Panc1 (cell line): Measurements from ENCODE around the gene RIMBP2. TPM values are rescaled to one million over a fixed set of nuclear protein-coding genes. Genes with fewer than 3 reads are reported as not detected.

Source experiments
- ATAC-seq: fragments of 200-7000 bp; cut with Tn5 transposase; 2 replicates; pipeline ENCODE4 v1.9.1; 2020; ENCODE audit warnings: mild to moderate bottlenecking, moderate library complexity
- BruUV-seq: library from RNA; stranded (reverse); fragments of 400-500 nt; replicated peaks from 2 replicates; lab custom pipeline; 2021; lab: Mats Ljungman, UMichigan
- CTCF ChIA-PET: fragments of 300-600 bp; sonication (Branson Sonifier 250); formaldehyde crosslinking; loops from one replicate; lab custom pipeline; 2022; ENCODE audit warnings: antibody characterized with exemption; lab: Charles Lee
- POLR2A ChIA-PET: fragments of 300-600 bp; sonication (Branson Sonifier 250); formaldehyde crosslinking; loops from one replicate; lab custom pipeline; 2022; ENCODE audit warnings: antibody characterized with exemption; lab: Charles Lee
- DNase-seq: peaks from one replicate; pipeline ENCODE4 v3.0.0-alpha.2; 2010; ENCODE audit warnings: low read depth, low spot score
- H3K27ac ChIP-seq: 2 replicates; pipeline ENCODE4 v1.5.1; 2011; ENCODE audit warnings: mild to moderate bottlenecking, low read length, inconsistent platforms
- H3K27me3 ChIP-seq: fragments of 200-500 bp; sonication (Bioruptor generic); 2 replicates; pipeline ENCODE4 v1.6.0; 2014; ENCODE audit warnings: low read length, inconsistent platforms; ENCODE audit not compliant: control insufficient read depth, insufficient read depth
- H3K36me3 ChIP-seq: fragments of 200-500 bp; sonication (Bioruptor generic); 2 replicates; pipeline ENCODE4 v1.5.1; 2014; ENCODE audit warnings: inconsistent platforms, mild to moderate bottlenecking, low read length, moderate library complexity; ENCODE audit not compliant: control insufficient read depth, insufficient read depth
- H3K4me1 ChIP-seq: 2 replicates; pipeline ENCODE4 v1.5.1; 2011; ENCODE audit warnings: inconsistent platforms, mild to moderate bottlenecking, low read length, moderate library complexity; ENCODE audit not compliant: control insufficient read depth, insufficient read depth
- H3K4me3 ChIP-seq, 2 experiments: 2 replicates each; pipeline ENCODE4 v1.5.1; 2011 to 2012; ENCODE audit warnings: low read depth in 2 of 2, low read length in 2 of 2, mild to moderate bottlenecking in 2 of 2, inconsistent platforms in 1 of 2, moderate library complexity in 1 of 2
- H3K9me3 ChIP-seq: fragments of 200-500 bp; sonication (Bioruptor generic); 2 replicates; pipeline ENCODE4 v1.5.1; 2014; ENCODE audit warnings: low read depth, mild to moderate bottlenecking, inconsistent platforms, low read length, moderate library complexity; ENCODE audit not compliant: control insufficient read depth, insufficient read depth
- CTCF ChIP-seq: fragments of 450-650 bp; IDR thresholded peaks from 2 replicates; pipeline ENCODE4 v1.5.1; 2017; ENCODE audit warnings: mild to moderate bottlenecking
- POLR2AphosphoS5 ChIP-seq: IDR thresholded peaks from 2 replicates; pipeline ENCODE4 v1.6.1; 2012; ENCODE audit warnings: mild to moderate bottlenecking, low read depth, low read length, moderate library complexity
- REST ChIP-seq, 2 experiments: IDR thresholded peaks; 2 replicates each; pipeline ENCODE4 v1.6.1; 2011 to 2012; ENCODE audit warnings: low read depth in 2 of 2, control low read depth in 1 of 2, low read length in 1 of 2, mild to moderate bottlenecking in 1 of 2, moderate library complexity in 1 of 2; ENCODE audit not compliant: insufficient read depth in 1 of 2
- SIN3A ChIP-seq: IDR thresholded peaks from 2 replicates; pipeline ENCODE4 v1.6.1; 2012; ENCODE audit warnings: low read depth, mild to moderate bottlenecking, low read length, moderate library complexity, borderline replicate concordance; ENCODE audit not compliant: insufficient read depth
- TCF7L2 ChIP-seq: IDR thresholded peaks from 2 replicates; pipeline ENCODE4 v1.6.1; 2011; ENCODE audit warnings: mild to moderate bottlenecking, low read depth, low read length, inconsistent platforms
- in situ Hi-C: cut with HindIII; loops from 2 replicates; pipeline ENCODE4 v1.10.0; 2016; ENCODE audit warnings: low sequenced_read_pairs, low pct_unique_long_range_greater_than_20kb
- intact Hi-C: fragments of 100-400 bp; cut with micrococcal nuclease; formaldehyde crosslinking; loops from one replicate; pipeline ENCODE4 v1.10.0; 2022; ENCODE audit not compliant: unreplicated experiment
- total RNA-seq: library from RNA; stranded (reverse); gene quantifications from one replicate; pipeline ENCODE4 v1.2.1, GENCODE V29; 2021; ENCODE audit not compliant: unreplicated experiment

RIMBP2 gene
- total RNA-seq, 1 experiment from 2014 or later: not detected

- TF ChIP-seq SIN3A (no peak), REST (IDR thresholded peaks at IDR 0.05; ENCODE audit: insufficient read depth in 1 of 2, low read depth in 2 of 2, low read length in 1 of 2) (no peak), POLR2AphosphoS5 (no peak), CTCF (no peak), TCF7L2 (no peak)
- intact Hi-C loops: no loop called here
- POLR2A ChIA-PET: no interaction called here
- ATAC-seq (no peak), DNase-seq (no peak)
- Histone ChIP-seq H3K27ac (no peak overlapping the region), H3K4me3 (no peak overlapping the region), H3K36me3 (no peaks in the 10 kb centered on the region), H3K9me3 (no peaks in the 10 kb centered on the region), H3K27me3 (peaks cover 7% of the 10 kb centered on the region), H3K4me1 (no peaks in the 10 kb centered on the region)
- no TSS peak for BruUV-seq
- CTCF ChIA-PET: no interaction called here
- in situ Hi-C loops: no loop called here
Measured at GRCh38 chr12:130384234-130384633, 331.9 kb downstream of the RIMBP2 start.

- CTCF ChIA-PET: no interaction called here
Measured at GRCh38 chr12:130382818-130383217, 333.3 kb downstream of the RIMBP2 start.

More at GRCh38 chr12:130382818-130383217, 333.3 kb downstream of the RIMBP2 start:
- TF ChIP-seq POLR2AphosphoS5: no peak
- no peak for TF ChIP-seq CTCF
- no peak for TF ChIP-seq REST (IDR thresholded peaks at IDR 0.05; ENCODE audit: insufficient read depth in 1 of 2, low read depth in 2 of 2, low read length in 1 of 2)
- TF ChIP-seq TCF7L2: no peak
- TF ChIP-seq SIN3A: no peak
- no peaks in the 10 kb centered on the region for H3K9me3 ChIP-seq
- H3K4me3 ChIP-seq: no peak overlapping the region
- POLR2A ChIA-PET: no interaction called here
- H3K27me3 ChIP-seq: peaks cover 6% of the 10 kb centered on the region; the same call in 1 of the 2 replicates
- ATAC-seq: no peak
- DNase-seq: no peak
- H3K4me1 ChIP-seq: no peaks in the 10 kb centered on the region
- H3K36me3 ChIP-seq: no peaks in the 10 kb centered on the region
- no peak overlapping the region for H3K27ac ChIP-seq
- intact Hi-C loops: no loop called here
- in situ Hi-C loops: no loop called here
- BruUV-seq: no TSS peak
